ENCODE results near the gene HAGHL.

HAGHL gene

GRCh38 chr16:719815-720446, 7.0 kb upstream of the HAGHL start:
- peak in 11 of 56 donors; percentile 37 to 73 (median 53) for DNase-seq

- peak in 47 of 56 donors; percentile 34 to 85 (median 64) for DNase-seq
These were observed 6.4 kb upstream of the HAGHL start for GRCh38 chr16:720447-720989.

- DNase-seq, result peak in 52 of 56 donors; percentile 28 to 85 (median 72)
These were observed 5.7 kb upstream of the HAGHL start, which contains the start of gene ANTKMT for GRCh38 chr16:720990-721764. Gene ANTKMT (plus strand): TSS chr16:721146. CDS start chr16:721275, 129 bp downstream.

GRCh38 chr16:721765-722540, 5.0 kb upstream of the HAGHL start:
- no peak for DNase-seq

GRCh38 chr16:722835-723633, 3.9 kb upstream of the HAGHL start:
- DNase-seq, result no peak

- no peak for DNase-seq
These were observed 3.2 kb upstream of the HAGHL start for GRCh38 chr16:723695-724094.

- no peak for DNase-seq
These were observed 2.5 kb upstream of the HAGHL start for GRCh38 chr16:724188-725040.

- DNase-seq, result no peak
These were observed 1.9 kb upstream of the HAGHL start for GRCh38 chr16:725041-725376.

- DNase-seq, result peak in 1 of 56 donors; percentile 43
These were observed 1.3 kb upstream of the HAGHL start for GRCh38 chr16:725463-726187.

GRCh38 chr16:726188-726437, 793 bp upstream of the HAGHL start:
- no peak for DNase-seq

- DNase-seq, result peak in 1 of 56 donors; percentile 54
These were observed 528 bp downstream of the HAGHL start for GRCh38 chr16:727291-727977.

- peak in 47 of 56 donors; percentile 19 to 82 (median 53) for DNase-seq
These were observed 1.4 kb downstream of the HAGHL start for GRCh38 chr16:728131-728889.

GRCh38 chr16:728890-729744, 2.2 kb downstream of the HAGHL start:
- DNase-seq, result peak in 26 of 56 donors; percentile 21 to 82 (median 46)

GRCh38 chr16:729768-730665, 3.1 kb downstream of the HAGHL start:
- no peak for DNase-seq

- no peak for DNase-seq
These were observed 4.0 kb downstream of the HAGHL start for GRCh38 chr16:730666-731509.
